Suppressor macrophage (primary cell): ENCODE results near the gene CREBZF.
"Not testable (repeated sequence)": the region's sequence is repeated elsewhere in the genome, so short reads cannot be mapped to it uniquely, and the experiment has no call there.

Experiments used
- DNase-seq, 4 experiments: peaks; one replicate each; pipeline ENCODE4 v3.0.0-alpha.2; 2020 to 2022

Gene CREBZF

GRCh38 chr11:85670949-85671663 is 6.2 kb upstream of the CREBZF start:
- DNase-seq: not testable (repeated sequence)

GRCh38 chr11:85668157-85668556 is 3.2 kb upstream of the CREBZF start:
- DNase-seq: no peak

- DNase-seq: no peak
These were observed 1.8 kb upstream of the CREBZF start for GRCh38 chr11:85666687-85667086.

GRCh38 chr11:85665733-85666132 is 804 bp upstream of the CREBZF start:
- DNase-seq: no peak

- DNase-seq: peak; percentile 83 to 92 (median 86)
These were observed 945 bp downstream of the CREBZF start for GRCh38 chr11:85663753-85664614.

- peak in 1 of 4 experiments; percentile 7 for DNase-seq
These were observed 1.7 kb downstream of the CREBZF start for GRCh38 chr11:85663080-85663752.

GRCh38 chr11:85661972-85662664 is 2.8 kb downstream of the CREBZF start:
- no peak for DNase-seq

- no peak for DNase-seq
These were observed 6.7 kb downstream of the CREBZF start for GRCh38 chr11:85658180-85658579.

- DNase-seq: no peak
These were observed 8.2 kb downstream of the CREBZF start for GRCh38 chr11:85656777-85657176.

GRCh38 chr11:85654343-85654742 is 10.6 kb downstream of the CREBZF start:
- not testable (repeated sequence) for DNase-seq

GRCh38 chr11:85652786-85653447 is 12.0 kb downstream of the CREBZF start:
- peak in 2 of 4 experiments; percentile 36 to 52 for DNase-seq

GRCh38 chr11:85651118-85651517 is 13.8 kb downstream of the CREBZF start:
- DNase-seq: no peak

GRCh38 chr11:85647604-85648299 is 17.2 kb downstream of the CREBZF start, which contains the start of gene TMEM126A:
Gene TMEM126A, plus strand, starts transcription at chr11:85647967. Its CDS starts 2,289 bp downstream, at chr11:85650256.
- peak; percentile 91 to 96 (median 94) for DNase-seq

GRCh38 chr11:85647078-85647477 is 17.9 kb downstream of the CREBZF start:
- no peak for DNase-seq

GRCh38 chr11:85643191-85643614 is 21.7 kb downstream of the CREBZF start:
- DNase-seq: no peak

- DNase-seq: no peak
These were observed 30.2 kb downstream of the CREBZF start for GRCh38 chr11:85634747-85635146.

- peak; percentile 9 to 39 (median 26) for DNase-seq
These were observed 36.1 kb downstream of the CREBZF start for GRCh38 chr11:85628771-85629341.

- peak; percentile 98 for DNase-seq
These were observed 36.7 kb downstream of the CREBZF start, which contains the start of gene TMEM126B for GRCh38 chr11:85627998-85628770. Gene TMEM126B, plus strand, starts transcription at chr11:85628593. Its CDS starts 15 bp downstream, at chr11:85628608.

- peak; percentile 12 to 46 (median 34) for DNase-seq
These were observed 37.5 kb downstream of the CREBZF start, which contains the start of gene DLG2 for GRCh38 chr11:85627332-85627997. Gene DLG2, minus strand, starts transcription at chr11:85627344.
